Adipocyte (in vitro differentiated cells): Measurements from ENCODE around the gene MEIS2.
A peak's percentile ranks its signal among the peaks of the same experiment; 100 is the strongest.

ENCODE experiments used
- DNase-seq: peaks from one replicate; pipeline ENCODE4 v3.0.0-alpha.2; 2015; ENCODE audit warnings: low read depth
- H3K27me3 ChIP-seq: replicated peaks from 2 replicates; pipeline ENCODE4 v1.7.0; 2013; ENCODE audit warnings: mild to moderate bottlenecking, low read length, moderate library complexity; ENCODE audit not compliant: control insufficient read depth, insufficient read depth
- H3K36me3 ChIP-seq: 2 replicates; pipeline ENCODE4 v1.7.0; 2013; ENCODE audit warnings: low read length, mild to moderate bottlenecking, moderate library complexity; ENCODE audit not compliant: control insufficient read depth, insufficient read depth, severe bottlenecking
- H3K4me1 ChIP-seq: 2 replicates; pipeline ENCODE4 v1.7.0; 2013; ENCODE audit warnings: mild to moderate bottlenecking, low read length, moderate library complexity; ENCODE audit not compliant: control insufficient read depth, insufficient read depth
- H3K4me3 ChIP-seq: 2 replicates; pipeline ENCODE4 v1.7.0; 2013; ENCODE audit warnings: mild to moderate bottlenecking, low read length, moderate library complexity
- H3K9ac ChIP-seq: 2 replicates; pipeline ENCODE4 v1.7.0; 2013; ENCODE audit warnings: mild to moderate bottlenecking, low read length, moderate library complexity
- H3K9me3 ChIP-seq: 2 replicates; pipeline ENCODE4 v1.7.0; 2013; ENCODE audit warnings: mild to moderate bottlenecking, low read length, moderate library complexity; ENCODE audit not compliant: control insufficient read depth

The MEIS2 gene

DNA sequence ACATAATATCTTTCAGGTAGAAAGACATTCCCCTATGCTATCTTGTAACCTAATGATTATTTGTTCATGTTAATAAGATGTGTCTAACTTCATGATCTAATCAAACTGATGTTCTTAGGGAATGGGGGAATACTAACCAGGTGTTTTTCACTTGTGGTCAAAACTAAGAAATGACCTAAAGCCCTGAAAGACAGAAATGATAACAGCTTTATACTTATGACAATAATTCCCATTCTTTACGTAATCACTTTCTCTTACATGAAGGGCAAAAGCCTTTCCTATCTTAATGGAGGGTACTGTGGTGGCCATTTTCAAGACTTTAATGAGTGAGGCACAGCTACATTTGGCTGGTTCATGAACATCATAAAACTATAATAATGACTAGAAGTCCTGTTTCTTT, 33.9 kb upstream of the MEIS2 start:
- DNase-seq: no peak
- Histone ChIP-seq H3K9ac (no peak overlapping the region), H3K9me3 (no peaks in the 10 kb centered on the region), H3K4me3 (no peak overlapping the region), H3K27me3 (no peaks in the 10 kb centered on the region), H3K4me1 (peaks cover 14% of the 10 kb centered on the region), H3K36me3 (no peaks in the 10 kb centered on the region)

DNA sequence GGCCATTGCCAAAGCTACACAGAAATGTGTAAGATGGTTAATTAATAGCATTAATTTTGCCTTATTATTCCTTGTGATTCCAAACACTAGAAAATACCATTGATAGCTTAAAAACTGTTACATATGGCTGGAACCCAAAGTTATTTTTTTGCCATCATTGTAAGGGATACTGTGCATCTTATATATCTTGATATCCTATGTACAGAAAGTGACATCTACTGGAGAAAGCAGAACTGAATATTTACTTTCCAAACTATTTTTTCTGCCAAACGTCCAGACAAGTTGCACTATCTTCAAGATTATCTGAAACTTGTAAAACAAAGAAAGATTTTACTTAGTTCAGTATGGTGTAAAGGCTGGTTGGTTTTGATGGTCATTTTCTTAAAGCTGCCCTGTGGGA, 33.3 kb upstream of the MEIS2 start:
- peak; percentile 73 for DNase-seq
- Histone ChIP-seq H3K36me3 (no peaks in the 10 kb centered on the region), H3K27me3 (no peaks in the 10 kb centered on the region), H3K9ac (no peak overlapping the region), H3K4me1 (peaks cover 14% of the 10 kb centered on the region), H3K9me3 (no peaks in the 10 kb centered on the region), H3K4me3 (no peak overlapping the region)

GRCh38 chr15:37132826-37133417, 32.6 kb upstream of the MEIS2 start:
- Histone ChIP-seq H3K4me3 (no peak overlapping the region), H3K9me3 (no peaks in the 10 kb centered on the region), H3K27me3 (no peaks in the 10 kb centered on the region), H3K9ac (no peak overlapping the region), H3K4me1 (peaks cover 14% of the 10 kb centered on the region), H3K36me3 (no peaks in the 10 kb centered on the region)
- no peak for DNase-seq

- no peak for DNase-seq
- no peaks in the 10 kb centered on the region for H3K27me3 ChIP-seq
- no peaks in the 10 kb centered on the region for H3K36me3 ChIP-seq
Measured at GRCh38 chr15:37131621-37132020, 31.3 kb upstream of the MEIS2 start.

GRCh38 chr15:37130356-37130755, 30.0 kb upstream of the MEIS2 start:
- Histone ChIP-seq H3K9me3 (no peaks in the 10 kb centered on the region), H3K4me1 (peaks cover 4% of the 10 kb centered on the region), H3K27me3 (no peaks in the 10 kb centered on the region), H3K9ac (no peak overlapping the region), H3K36me3 (no peaks in the 10 kb centered on the region), H3K4me3 (no peak overlapping the region)
- DNase-seq: no peak

More at GRCh38 chr15:37131621-37132020, 31.3 kb upstream of the MEIS2 start:
- no peak overlapping the region for H3K9ac ChIP-seq
- no peak overlapping the region for H3K4me3 ChIP-seq
- H3K4me1 ChIP-seq: peaks cover 9% of the 10 kb centered on the region
- H3K9me3 ChIP-seq: no peaks in the 10 kb centered on the region

DNA sequence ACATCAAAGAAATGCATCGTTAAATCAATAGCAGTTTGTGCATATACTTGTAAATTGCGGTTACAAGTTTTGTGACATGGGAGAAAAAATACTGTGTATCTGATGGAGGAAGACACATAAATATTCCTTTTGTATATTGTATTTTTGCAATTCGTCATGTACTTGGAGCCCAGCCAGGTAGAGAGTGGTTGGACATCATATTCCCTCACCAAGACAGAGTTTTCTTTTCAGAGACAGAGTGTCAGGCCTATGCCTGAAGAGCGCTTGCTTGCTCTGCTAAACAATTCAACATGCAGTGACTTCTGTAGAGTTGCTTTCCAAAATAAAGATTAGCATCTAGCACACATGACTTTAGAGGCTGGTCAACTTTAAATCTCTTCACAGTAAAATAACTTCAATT, 24.8 kb upstream of the MEIS2 start:
- peak; percentile 63 for DNase-seq
- H3K36me3 ChIP-seq: no peaks in the 10 kb centered on the region

DNA sequence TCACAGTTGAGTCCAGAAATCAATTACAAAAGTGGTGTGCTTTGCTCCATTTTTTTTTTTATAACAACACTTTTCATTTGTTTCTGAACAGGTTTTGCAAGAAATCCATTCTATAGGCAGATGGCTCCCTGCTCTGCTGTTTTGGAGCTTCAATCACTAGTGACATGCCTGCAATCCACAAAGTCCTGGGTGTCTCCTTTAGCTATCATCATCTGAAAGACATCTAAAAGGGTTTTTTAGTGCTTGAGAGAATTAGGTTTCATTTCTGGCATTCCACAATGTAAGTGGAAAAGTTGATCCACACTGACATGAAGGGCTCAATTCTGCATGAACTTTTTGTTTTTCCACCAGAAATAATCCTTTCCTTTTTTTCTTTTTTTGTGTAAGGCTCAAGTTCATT, 24.0 kb upstream of the MEIS2 start:
- no peak overlapping the region for H3K9ac ChIP-seq
- H3K9me3 ChIP-seq: no peaks in the 10 kb centered on the region
- no peaks in the 10 kb centered on the region for H3K27me3 ChIP-seq
- no peaks in the 10 kb centered on the region for H3K36me3 ChIP-seq
- H3K4me1 ChIP-seq: no peaks in the 10 kb centered on the region
- no peak overlapping the region for H3K4me3 ChIP-seq
- DNase-seq: peak; percentile 34

More for the DNA sequence above, 24.8 kb upstream of the MEIS2 start:
- H3K4me3 ChIP-seq: no peak overlapping the region
- H3K4me1 ChIP-seq: no peaks in the 10 kb centered on the region
- H3K27me3 ChIP-seq: no peaks in the 10 kb centered on the region
- no peaks in the 10 kb centered on the region for H3K9me3 ChIP-seq
- no peak overlapping the region for H3K9ac ChIP-seq

DNA sequence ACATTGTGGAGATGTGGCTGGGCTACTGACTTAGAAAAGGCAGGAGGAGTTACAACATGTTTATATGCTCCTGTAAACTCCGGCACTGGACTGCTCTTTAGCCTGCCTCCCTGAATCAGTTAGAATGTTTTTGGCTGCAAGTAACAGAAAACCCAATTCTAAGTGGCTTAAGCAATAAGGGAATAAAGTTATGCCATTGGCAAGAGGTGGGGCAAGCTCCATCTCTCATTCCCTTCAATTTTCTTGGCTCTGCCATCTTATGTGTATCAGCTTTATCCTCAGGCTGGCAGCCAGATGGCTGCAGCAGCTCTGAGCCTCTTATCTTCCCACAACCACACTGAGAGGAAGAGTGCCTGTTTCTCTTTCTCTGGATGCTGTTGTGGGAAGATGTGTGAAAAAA, 22.4 kb upstream of the MEIS2 start:
- no peaks in the 10 kb centered on the region for H3K36me3 ChIP-seq
- no peak overlapping the region for H3K4me3 ChIP-seq
- peak; percentile 22 for DNase-seq
- H3K9ac ChIP-seq: no peak overlapping the region
- H3K9me3 ChIP-seq: no peaks in the 10 kb centered on the region
- no peaks in the 10 kb centered on the region for H3K4me1 ChIP-seq
- H3K27me3 ChIP-seq: no peaks in the 10 kb centered on the region

DNA sequence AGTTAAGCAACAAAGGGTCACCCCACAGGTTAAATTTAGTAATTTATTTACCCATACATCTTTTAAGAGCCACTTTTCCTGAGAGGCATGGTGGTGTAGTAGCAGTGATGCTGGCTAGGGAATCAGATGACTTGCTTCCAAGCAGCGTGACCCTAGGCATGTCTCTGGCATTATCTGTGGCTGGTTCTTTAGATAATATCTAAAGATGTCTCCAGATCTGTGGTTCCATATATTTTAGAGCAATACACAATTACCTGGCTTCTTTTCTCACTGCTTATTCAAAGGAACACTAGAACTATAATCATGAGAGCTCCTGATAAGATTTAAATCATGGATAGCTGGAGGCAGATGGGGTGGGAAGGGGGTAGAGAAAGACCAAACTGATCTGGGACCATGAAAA, 21.1 kb upstream of the MEIS2 start:
- no peak overlapping the region for H3K9ac ChIP-seq
- H3K4me3 ChIP-seq: no peak overlapping the region
- H3K4me1 ChIP-seq: no peaks in the 10 kb centered on the region
- DNase-seq: no peak
- no peaks in the 10 kb centered on the region for H3K9me3 ChIP-seq
- no peaks in the 10 kb centered on the region for H3K27me3 ChIP-seq
- H3K36me3 ChIP-seq: no peaks in the 10 kb centered on the region

DNA sequence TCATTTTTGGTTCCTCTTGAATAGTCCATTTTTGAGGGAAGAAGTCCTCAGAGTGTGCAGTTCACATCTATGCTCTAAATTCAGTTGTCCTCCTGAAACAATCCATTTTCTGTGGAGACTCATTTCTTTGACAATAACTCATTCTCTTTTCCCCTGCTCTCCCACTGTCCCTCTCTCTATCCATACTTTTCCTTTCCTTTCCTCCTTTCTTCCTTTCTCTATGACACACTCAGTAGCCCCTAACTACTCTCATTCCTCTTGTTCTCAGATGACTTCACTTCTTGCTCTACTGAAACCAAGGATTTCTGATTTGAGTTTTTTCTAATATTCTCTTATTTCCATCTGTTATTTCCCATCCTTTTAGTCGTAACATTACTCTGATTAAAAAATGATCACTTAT, 16.7 kb upstream of the MEIS2 start:
- H3K36me3 ChIP-seq: no peaks in the 10 kb centered on the region
- DNase-seq: no peak
- no peaks in the 10 kb centered on the region for H3K4me1 ChIP-seq
- no peak overlapping the region for H3K9ac ChIP-seq
- H3K9me3 ChIP-seq: no peaks in the 10 kb centered on the region
- no peak overlapping the region for H3K4me3 ChIP-seq
- no peaks in the 10 kb centered on the region for H3K27me3 ChIP-seq

DNA sequence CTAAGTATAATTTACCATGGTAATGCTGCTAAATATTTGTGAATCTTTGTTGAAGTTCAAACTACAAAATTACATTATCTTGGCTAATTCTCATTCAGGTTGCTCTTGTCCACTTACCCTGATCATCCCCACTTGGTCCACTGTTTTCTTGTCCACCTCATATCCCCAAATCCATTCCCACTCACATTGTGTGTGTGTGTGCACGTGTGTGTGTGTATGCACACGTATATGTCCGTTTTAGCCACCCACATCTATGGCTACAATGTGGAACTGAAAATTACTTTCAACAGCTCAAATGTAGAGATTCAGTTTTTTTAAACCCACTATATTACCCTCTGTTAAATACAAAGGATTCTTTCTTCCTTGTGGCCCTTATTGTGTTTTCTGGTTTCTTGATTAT, 15.2 kb upstream of the MEIS2 start:
- H3K36me3 ChIP-seq: no peaks in the 10 kb centered on the region
- no peak overlapping the region for H3K4me3 ChIP-seq
- H3K4me1 ChIP-seq: no peaks in the 10 kb centered on the region
- no peaks in the 10 kb centered on the region for H3K9me3 ChIP-seq
- no peaks in the 10 kb centered on the region for H3K27me3 ChIP-seq
- H3K9ac ChIP-seq: no peak overlapping the region
- DNase-seq: no peak

GRCh38 chr15:37112971-37113670, 12.8 kb upstream of the MEIS2 start:
- Histone ChIP-seq H3K9ac (no peak overlapping the region), H3K36me3 (no peaks in the 10 kb centered on the region), H3K4me3 (no peak overlapping the region), H3K4me1 (no peaks in the 10 kb centered on the region), H3K27me3 (no peaks in the 10 kb centered on the region), H3K9me3 (no peaks in the 10 kb centered on the region)
- DNase-seq: no peak
